Heart left ventricle (tissue), 16 donors: ENCODE measurements around the gene SFTPA2. TPM values are rescaled to one million over a fixed set of nuclear protein-coding genes. Genes with fewer than 3 reads are reported as not detected.
"Not testable (repeated sequence)": the region's sequence is repeated elsewhere in the genome, so short reads cannot be mapped to it uniquely, and the experiment has no call there.

Experiments used
- ATAC-seq, 4 donors: fragments of 200-7000 bp; cut with Tn5 transposase; one replicate each; pipeline ENCODE4 v1.9.1; 2020 to 2022; ENCODE audit warnings: moderate library complexity in 4 of 4, mild to moderate bottlenecking in 3 of 4, moderate number of reproducible peaks in 1 of 4
- DNase-seq, 5 donors: peaks; one replicate each; pipeline ENCODE4 v3.0.0-alpha.2; 2020
- H3K27ac ChIP-seq, 12 donors: fragments of 200-600 bp; sonication (generic) in 4 of 12; one replicate each; pipeline versions ENCODE4 v1.5.0 to v1.8.0; 2016 to 2022; ENCODE audit warnings: mild to moderate bottlenecking in 2 of 12
- H3K27me3 ChIP-seq, 9 donors: fragments of 200-600 bp; sonication (generic) in 2 of 9; one replicate each; pipeline versions ENCODE4 v1.5.1 to v1.8.0; 2016 to 2022; ENCODE audit warnings: mild to moderate bottlenecking in 3 of 9
- H3K36me3 ChIP-seq, 9 donors: fragments of 200-600 bp; sonication (generic) in 2 of 9; one replicate each; pipeline versions ENCODE4 v1.5.0 to v1.8.0; 2018 to 2022; ENCODE audit warnings: mild to moderate bottlenecking in 2 of 9
- H3K4me1 ChIP-seq, 12 donors: fragments of 200-600 bp; sonication (generic) in 4 of 12; one replicate each; pipeline versions ENCODE4 v1.5.0 to v1.8.0; 2016 to 2022; ENCODE audit warnings: mild to moderate bottlenecking in 3 of 12
- H3K4me3 ChIP-seq, 12 donors: fragments of 200-600 bp; sonication (generic) in 4 of 12; one replicate each; pipeline versions ENCODE4 v1.5.0 to v1.8.0; 2017 to 2022; ENCODE audit warnings: mild to moderate bottlenecking in 9 of 12, moderate library complexity in 4 of 12
- H3K9me3 ChIP-seq, 12 donors: fragments of 200-600 bp; sonication (generic) in 4 of 12; one replicate each; pipeline versions ENCODE4 v1.5.0 to v1.8.0; 2016 to 2022; ENCODE audit warnings: mild to moderate bottlenecking in 1 of 12
- POLR2A ChIP-seq, 2 donors: fragments of 450-650 bp; IDR thresholded peaks; one replicate each; pipeline ENCODE4 v1.6.1; 2017; ENCODE audit warnings: antibody characterized with exemption in 2 of 2, mild to moderate bottlenecking in 2 of 2, moderate library complexity in 2 of 2
- WGBS, 4 donors: extraction: QIAGEN DNeasy Blood & Tissue Kit in 2 of 4; methylation state at CpG; one replicate each; pipeline versions ENCODE4 v1.1.5 to v1.1.7; 2013 to 2018; 5-methylcytosine and 5-hydroxymethylcytosine counted together
- intact Hi-C, 10 donors: fragments of 100-400 bp; cut with DNase I; formaldehyde crosslinking; loops; one replicate each; pipeline versions ENCODE4 v1.11.1 to v1.14.2; 2022
- polyA plus RNA-seq, 2 donors: library from polyadenylated mRNA; stranded (reverse); fragments of 200-250 nt; gene quantifications; one replicate each; pipeline ENCODE4 v1.2.3, GENCODE V29; 2013
- total RNA-seq, 9 donors: library from RNA; depleted of rRNA in 2 of 9; stranded (reverse); fragments of >200 nt in 2 of 9; fragmentation: NEBNext Ultra II Directional in 3 of 9; extraction: Animal tissue kit (Norgen Biotek cat#: 25700) in 3 of 9; gene quantifications; one replicate each; pipeline versions ENCODE4 v1.1.0 to v1.2.4, GENCODE V29; 2016 to 2023
- TF ChIP-seq, protein P1 (sequence below), 12 donors: fragments of 200-600 bp; sonication (generic) in 4 of 12; IDR thresholded peaks; one replicate each; pipeline versions ENCODE4 v1.5.0 to v1.8.0; 2018 to 2022; ENCODE audit warnings: antibody characterized with exemption in 12 of 12, mild to moderate bottlenecking in 5 of 12
- donor health status: ischemic (EF 13 %, LVEDD 7.1; RV severe dilation, severe dysfunction).
- donor health status: healthy with polysubstance abuse.
- donor health status: DM: no; HTN: yes; CAD: no.
- donor health status: DM: no; HTN: no; CAD: no.
- donor health status: ischemic (EF 25% LVEDD 6.9; RV normal size, moderate dysfunction).
- donor health status: ischemic (EF 25% LVEDD 5.7; RV mildly dilated, moderate dysfunction).
- donor health status: healthy.
- donor health status: DM: yes; HTN: yes; CAD: no.
- donor health status: ischemic (EF 35%, LVEDD 5.7; RV mildly dilated, moderate dysfunction).
- donor health status: nonischemic (EF 11% LVEDD 7.7; RV severe dilation, severe dysfunction).
- donor health status: DM: yes; HTN: yes; CAD: no.
- donor health status: PGD.
- donor health status: ischemic (EF 29% LVEDD 5.4; RV normal size, mild dysfunction).
- donor health status: nonischemic (EF 23%, LVEDD 6.1; RV moderate dilation, normal function).

Gene SFTPA2
- total and polyA plus RNA-seq, 11 donors, result 1.3 TPM; not detected in 10

GRCh38 chr10:79583488-79584024 is 23.3 kb upstream of the SFTPA2 start:
- H3K27me3 ChIP-seq, result no peaks in the 10 kb centered on the region
- H3K4me3 ChIP-seq, result no peak overlapping the region
- no peak overlapping the region for H3K27ac ChIP-seq
- DNase-seq, result no peak
- TF ChIP-seq, protein P1, sequence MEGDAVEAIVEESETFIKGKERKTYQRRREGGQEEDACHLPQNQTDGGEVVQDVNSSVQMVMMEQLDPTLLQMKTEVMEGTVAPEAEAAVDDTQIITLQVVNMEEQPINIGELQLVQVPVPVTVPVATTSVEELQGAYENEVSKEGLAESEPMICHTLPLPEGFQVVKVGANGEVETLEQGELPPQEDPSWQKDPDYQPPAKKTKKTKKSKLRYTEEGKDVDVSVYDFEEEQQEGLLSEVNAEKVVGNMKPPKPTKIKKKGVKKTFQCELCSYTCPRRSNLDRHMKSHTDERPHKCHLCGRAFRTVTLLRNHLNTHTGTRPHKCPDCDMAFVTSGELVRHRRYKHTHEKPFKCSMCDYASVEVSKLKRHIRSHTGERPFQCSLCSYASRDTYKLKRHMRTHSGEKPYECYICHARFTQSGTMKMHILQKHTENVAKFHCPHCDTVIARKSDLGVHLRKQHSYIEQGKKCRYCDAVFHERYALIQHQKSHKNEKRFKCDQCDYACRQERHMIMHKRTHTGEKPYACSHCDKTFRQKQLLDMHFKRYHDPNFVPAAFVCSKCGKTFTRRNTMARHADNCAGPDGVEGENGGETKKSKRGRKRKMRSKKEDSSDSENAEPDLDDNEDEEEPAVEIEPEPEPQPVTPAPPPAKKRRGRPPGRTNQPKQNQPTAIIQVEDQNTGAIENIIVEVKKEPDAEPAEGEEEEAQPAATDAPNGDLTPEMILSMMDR (IDR thresholded peaks at IDR 0.05), result no peak
- no peak for TF ChIP-seq POLR2A (IDR thresholded peaks at IDR 0.05)
- no peaks in the 10 kb centered on the region for H3K9me3 ChIP-seq
- no peaks in the 10 kb centered on the region for H3K4me1 ChIP-seq
- WGBS, 4 donors, result 86 to 95% (median 89%) methylated on average over 7 of the region's 7 CpGs
- no peaks in the 10 kb centered on the region for H3K36me3 ChIP-seq
- intact Hi-C loops, result no loop called here
- ATAC-seq, result no peak

DNA sequence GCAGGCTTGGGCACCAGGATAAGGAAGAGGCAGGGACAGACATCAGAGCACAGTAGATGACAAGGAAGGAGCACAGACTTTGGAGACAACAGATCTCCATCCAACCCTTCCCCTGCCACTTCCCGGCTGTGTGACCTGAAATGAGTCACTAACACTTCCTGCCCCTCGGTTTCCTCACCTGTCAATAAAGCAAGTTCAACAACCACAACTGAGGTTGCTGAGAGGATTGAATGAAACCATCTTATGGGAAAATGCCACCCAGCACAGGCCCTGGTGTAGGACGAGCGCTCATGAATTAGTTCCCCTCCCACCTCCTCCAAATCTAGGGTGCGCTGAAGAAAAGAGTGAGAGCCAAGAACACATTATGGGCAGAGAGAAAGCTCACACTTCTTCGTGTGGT is 22.7 kb upstream of the SFTPA2 start:
- not testable (repeated sequence) for H3K27ac ChIP-seq
- 47 to 76% (median 54%) methylated on average over 1 to 6 of the region's 6 CpGs for WGBS, 4 donors

DNA sequence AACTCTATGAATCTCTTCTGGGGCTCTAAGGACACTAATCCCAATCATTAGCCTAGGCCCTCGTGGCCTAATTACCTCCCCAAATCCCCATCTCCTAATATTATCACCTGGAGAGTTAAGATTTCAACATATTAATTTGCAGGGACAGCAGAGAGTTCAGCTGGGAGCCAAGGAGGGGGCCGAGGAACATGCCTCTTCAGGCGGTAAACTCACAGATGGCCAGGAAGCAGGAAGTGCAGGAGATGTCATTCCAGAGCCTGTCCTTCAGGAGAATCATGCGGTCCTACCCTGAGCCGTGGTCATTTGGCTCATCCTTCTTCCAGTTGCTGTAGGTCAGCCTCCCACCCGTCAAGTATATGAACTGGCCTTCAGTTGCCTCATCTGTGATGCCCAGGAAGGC is 21.9 kb upstream of the SFTPA2 start:
- Histone ChIP-seq H3K27me3 (no peaks in the 10 kb centered on the region), H3K4me1 (no peaks in the 10 kb centered on the region), H3K9me3 (no peaks in the 10 kb centered on the region), H3K4me3 (no peak overlapping the region), H3K36me3 (no peaks in the 10 kb centered on the region), H3K27ac (no peak overlapping the region)
- WGBS, 4 donors, result 40 to 92% (median 81%) methylated on average over 1 to 6 of the region's 6 CpGs
- ATAC-seq (no peak), DNase-seq (no peak)
- intact Hi-C loops, result no loop called here
- TF ChIP-seq, protein P1 (IDR thresholded peaks at IDR 0.05), result no peak
- TF ChIP-seq POLR2A (IDR thresholded peaks at IDR 0.05), result no peak

More for the DNA sequence above, 22.7 kb upstream of the SFTPA2 start:
- H3K4me3 ChIP-seq, intact Hi-C loops, H3K9me3 ChIP-seq, DNase-seq, ATAC-seq, H3K27me3 ChIP-seq, H3K4me1 ChIP-seq, H3K36me3 ChIP-seq: not testable (repeated sequence)

GRCh38 chr10:79581044-79581443 is 20.8 kb upstream of the SFTPA2 start:
- intact Hi-C loops, result no loop called here
- Histone ChIP-seq H3K9me3 (no peaks in the 10 kb centered on the region), H3K4me3 (no peak overlapping the region), H3K27ac (no peak overlapping the region), H3K27me3 (no peaks in the 10 kb centered on the region), H3K4me1 (no peaks in the 10 kb centered on the region), H3K36me3 (no peaks in the 10 kb centered on the region)
- TF ChIP-seq, protein P1 (IDR thresholded peaks at IDR 0.05), result no peak
- TF ChIP-seq POLR2A (IDR thresholded peaks at IDR 0.05), result no peak
- no peak for ATAC-seq
- no peak for DNase-seq

DNA sequence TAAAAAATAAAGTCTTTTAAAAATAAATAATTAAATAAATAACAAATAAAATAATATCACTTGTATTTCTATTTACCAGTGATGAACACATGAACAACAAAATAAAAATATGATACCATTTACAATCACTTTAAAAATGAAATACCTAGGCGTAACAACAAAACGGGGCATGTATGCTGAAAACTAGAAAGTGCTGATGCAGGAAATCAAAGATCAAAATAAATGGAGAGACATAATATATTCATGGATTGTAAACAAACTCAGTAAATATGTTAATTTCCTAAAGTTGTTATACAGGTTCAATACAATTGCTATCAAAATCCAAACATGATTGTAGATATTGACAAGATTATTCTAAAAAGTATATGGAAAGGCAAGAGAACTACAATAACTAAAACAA is 19.2 kb upstream of the SFTPA2 start:
- no peak for DNase-seq
- no peak for ATAC-seq
- TF ChIP-seq POLR2A (IDR thresholded peaks at IDR 0.05), result no peak
- TF ChIP-seq, protein P1 (IDR thresholded peaks at IDR 0.05), result no peak
- 94 to 98% (median 95%) methylated on average over 2 of the region's 2 CpGs for WGBS, 4 donors
- Histone ChIP-seq H3K9me3 (peaks cover 0 to 12% (median 1%) of the 10 kb centered on the region in 12 donors), H3K27me3 (no peaks in the 10 kb centered on the region), H3K27ac (no peak overlapping the region), H3K4me3 (no peak overlapping the region), H3K4me1 (no peaks in the 10 kb centered on the region), H3K36me3 (no peaks in the 10 kb centered on the region)
- intact Hi-C loops, result no loop called here

GRCh38 chr10:79570624-79571023 is 10.4 kb upstream of the SFTPA2 start:
- ATAC-seq, H3K27ac ChIP-seq, intact Hi-C loops, H3K36me3 ChIP-seq, DNase-seq, H3K4me3 ChIP-seq, H3K27me3 ChIP-seq, H3K4me1 ChIP-seq: not testable (repeated sequence)
- WGBS, 4 donors, result 76 to 100% (median 85%) methylated on average over 2 to 6 of the region's 6 CpGs
- peaks cover 0 to 19% (median 4%) of the 10 kb centered on the region in 12 donors for H3K9me3 ChIP-seq
